Measurements from ENCODE around the gene AGBL1.
"Not testable (repeated sequence)": the region's sequence is repeated elsewhere in the genome, so short reads cannot be mapped to it uniquely, and the experiment has no call there.

The AGBL1 gene

DNA sequence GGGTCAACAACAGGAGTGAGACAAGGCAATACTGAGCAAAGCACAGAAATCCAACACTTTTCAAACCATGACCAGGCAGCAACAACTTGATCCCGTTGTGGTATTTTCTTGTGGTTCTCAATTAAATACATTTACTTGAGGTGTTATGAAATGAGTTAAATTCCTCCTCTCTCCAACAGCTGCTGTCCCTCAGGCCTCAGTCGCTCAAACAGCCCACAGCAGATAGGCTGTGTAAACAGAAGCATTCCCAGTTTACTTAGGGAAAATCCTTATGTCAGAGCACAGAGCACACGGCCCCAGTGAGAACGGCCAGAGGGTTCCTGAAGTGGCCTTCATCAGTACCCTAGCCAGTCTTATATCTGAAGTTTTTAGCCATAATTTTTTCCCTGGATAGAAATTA lies 359.9 kb downstream of the AGBL1 start:
- Mint-ChIP-seq H3K27me3 (no peaks in the 10 kb centered on the region), H3K4me3 (no peak overlapping the region), H3K27ac (no peak overlapping the region), H3K36me3 (ENCODE audit: low read depth) (no peaks in the 10 kb centered on the region), H3K9me3 (no peaks in the 10 kb centered on the region), H3K4me1 (ENCODE audit: low read depth) (no peaks in the 10 kb centered on the region)
- no peak for DNase-seq

GRCh38 chr15:86444527-86444926 lies 364.9 kb downstream of the AGBL1 start:
- no peaks in the 10 kb centered on the region for H3K27me3 Mint-ChIP-seq
- no peak for DNase-seq
- no peak overlapping the region for H3K4me3 Mint-ChIP-seq
- H3K4me1 Mint-ChIP-seq (ENCODE audit: low read depth), result no peaks in the 10 kb centered on the region
- no peaks in the 10 kb centered on the region for H3K36me3 Mint-ChIP-seq (ENCODE audit: low read depth)
- no peak overlapping the region for H3K27ac Mint-ChIP-seq
- no peaks in the 10 kb centered on the region for H3K9me3 Mint-ChIP-seq

GRCh38 chr15:86445579-86446252 lies 366.0 kb downstream of the AGBL1 start:
- no peak for DNase-seq
- Mint-ChIP-seq H3K4me1 (ENCODE audit: low read depth) (no peaks in the 10 kb centered on the region), H3K27me3 (no peaks in the 10 kb centered on the region), H3K9me3 (no peaks in the 10 kb centered on the region), H3K4me3 (no peak overlapping the region), H3K36me3 (ENCODE audit: low read depth) (no peaks in the 10 kb centered on the region), H3K27ac (no peak overlapping the region)

- DNase-seq, result no peak
- Mint-ChIP-seq H3K27me3 (no peaks in the 10 kb centered on the region), H3K4me3 (no peak overlapping the region), H3K9me3 (no peaks in the 10 kb centered on the region), H3K27ac (no peak overlapping the region), H3K4me1 (ENCODE audit: low read depth) (no peaks in the 10 kb centered on the region), H3K36me3 (ENCODE audit: low read depth) (no peaks in the 10 kb centered on the region)
Observed at GRCh38 chr15:86446253-86446640, 366.6 kb downstream of the AGBL1 start.

DNA sequence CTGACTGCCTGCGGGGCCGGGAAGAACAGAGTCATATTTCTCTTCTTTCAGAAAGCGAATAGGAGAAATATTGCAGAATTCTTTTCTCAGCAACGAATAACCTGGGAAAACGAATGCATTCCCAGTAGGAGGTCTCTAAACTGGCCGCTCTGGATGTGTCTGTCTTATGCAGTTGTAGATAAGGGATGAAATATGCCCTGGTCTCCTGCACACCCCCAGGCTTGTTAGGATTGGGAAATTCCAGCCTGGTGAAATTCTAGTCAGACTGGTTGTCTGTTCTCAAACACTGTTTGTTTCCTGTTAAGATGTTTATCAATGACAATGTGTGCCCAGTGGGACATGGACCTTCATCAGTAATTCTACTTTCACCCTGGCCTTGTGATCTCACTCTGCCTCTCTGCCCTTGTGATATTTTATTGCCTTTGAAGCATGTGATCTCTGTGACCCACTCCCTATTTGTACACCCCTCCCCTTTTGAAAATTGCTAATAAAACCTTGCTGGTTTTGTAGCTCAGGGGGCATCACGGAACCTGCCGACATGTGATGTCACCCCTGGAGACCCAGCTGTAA lies 385.9 kb downstream of the AGBL1 start:
- not testable (repeated sequence) for H3K27ac Mint-ChIP-seq; H3K4me1 Mint-ChIP-seq (ENCODE audit: low read depth); DNase-seq; H3K27me3 Mint-ChIP-seq; H3K36me3 Mint-ChIP-seq (ENCODE audit: low read depth); H3K4me3 Mint-ChIP-seq
- H3K9me3 Mint-ChIP-seq, result peaks cover 13% of the 10 kb centered on the region

DNA sequence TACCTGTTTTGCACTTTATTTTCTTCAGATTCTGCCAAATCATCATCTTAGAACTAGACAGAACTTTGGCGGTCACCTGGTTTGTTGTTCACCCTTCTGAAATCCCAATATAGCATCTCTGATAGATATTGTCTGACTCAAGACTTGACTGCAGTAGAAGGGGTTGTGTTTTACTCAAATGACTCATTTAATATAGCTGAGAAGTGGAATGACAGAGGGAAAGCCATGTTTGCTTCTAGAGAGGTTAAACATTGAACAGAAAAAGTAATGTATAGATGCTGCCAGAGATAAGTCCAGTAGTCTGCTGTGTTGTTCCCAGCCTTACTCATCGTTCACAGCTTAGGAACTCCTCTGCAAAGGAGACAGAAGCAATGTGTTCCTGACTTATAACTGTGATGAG lies 402.0 kb downstream of the AGBL1 start:
- no peak for DNase-seq
- peaks cover 3% of the 10 kb centered on the region for H3K4me1 Mint-ChIP-seq (ENCODE audit: low read depth)
- no peaks in the 10 kb centered on the region for H3K36me3 Mint-ChIP-seq (ENCODE audit: low read depth)
- no peak overlapping the region for H3K4me3 Mint-ChIP-seq
- peaks cover 3% of the 10 kb centered on the region for H3K9me3 Mint-ChIP-seq
- no peak overlapping the region for H3K27ac Mint-ChIP-seq
- H3K27me3 Mint-ChIP-seq, result no peaks in the 10 kb centered on the region

DNA sequence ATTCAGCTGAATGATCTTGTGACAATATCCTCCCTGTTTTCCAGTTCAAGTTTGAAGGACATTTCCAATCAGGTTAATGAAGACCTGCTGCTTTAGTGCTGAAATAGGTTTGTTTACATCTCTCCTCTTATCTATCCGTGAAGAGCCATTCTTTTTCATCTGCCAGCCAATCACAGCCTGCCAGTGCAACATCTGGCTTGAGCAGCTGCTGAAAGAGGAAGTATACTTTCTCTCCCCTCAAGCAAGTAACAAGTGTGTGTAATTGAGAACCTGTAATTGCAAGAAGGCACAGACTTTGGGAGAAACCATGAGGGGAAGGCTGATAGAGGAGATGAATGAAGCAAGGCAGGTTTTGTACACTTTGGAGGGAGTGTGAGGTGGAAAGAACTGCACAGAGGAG lies 404.3 kb downstream of the AGBL1 start:
- no peak for DNase-seq
- Mint-ChIP-seq H3K4me3 (no peak overlapping the region), H3K9me3 (peaks cover 3% of the 10 kb centered on the region), H3K36me3 (ENCODE audit: low read depth) (no peaks in the 10 kb centered on the region), H3K4me1 (ENCODE audit: low read depth) (peaks cover 3% of the 10 kb centered on the region), H3K27ac (no peak overlapping the region), H3K27me3 (no peaks in the 10 kb centered on the region)

- no peaks in the 10 kb centered on the region for H3K27me3 Mint-ChIP-seq
- H3K4me1 Mint-ChIP-seq (ENCODE audit: low read depth), result peaks cover 10% of the 10 kb centered on the region
- no peak for DNase-seq
Observed at GRCh38 chr15:86488046-86488445, 408.4 kb downstream of the AGBL1 start.

DNA sequence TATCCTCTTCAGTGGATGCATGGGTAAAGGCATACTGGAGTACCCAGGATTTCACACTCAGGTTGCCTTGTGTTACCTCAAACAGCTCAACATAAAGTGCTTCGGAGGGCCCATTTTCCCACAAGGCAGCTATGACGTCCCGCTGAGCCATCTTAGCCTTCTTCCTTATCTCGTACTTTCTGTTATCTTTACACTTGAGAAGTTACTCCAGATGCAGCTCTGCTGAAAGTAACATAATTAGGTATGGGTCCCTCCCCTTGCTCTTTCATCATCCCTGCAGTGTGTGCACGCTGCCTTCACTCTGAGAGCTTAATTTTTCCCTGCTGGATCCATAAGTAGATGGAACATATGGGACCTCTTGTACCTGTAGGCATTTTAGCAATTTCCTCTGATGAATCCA lies 410.3 kb downstream of the AGBL1 start:
- Mint-ChIP-seq H3K9me3 (no peaks in the 10 kb centered on the region), H3K27me3 (no peaks in the 10 kb centered on the region), H3K36me3 (ENCODE audit: low read depth) (no peaks in the 10 kb centered on the region), H3K4me3 (no peak overlapping the region), H3K4me1 (ENCODE audit: low read depth) (peaks cover 7% of the 10 kb centered on the region), H3K27ac (no peak overlapping the region)
- no peak for DNase-seq

More at GRCh38 chr15:86488046-86488445, 408.4 kb downstream of the AGBL1 start:
- Mint-ChIP-seq H3K27ac (no peak overlapping the region), H3K36me3 (ENCODE audit: low read depth) (no peaks in the 10 kb centered on the region), H3K4me3 (no peak overlapping the region), H3K9me3 (no peaks in the 10 kb centered on the region)

GRCh38 chr15:86491118-86491517 lies 411.4 kb downstream of the AGBL1 start:
- no peaks in the 10 kb centered on the region for H3K9me3 Mint-ChIP-seq
- peaks cover 7% of the 10 kb centered on the region for H3K4me1 Mint-ChIP-seq (ENCODE audit: low read depth)
- H3K27me3 Mint-ChIP-seq, result no peaks in the 10 kb centered on the region
- H3K36me3 Mint-ChIP-seq (ENCODE audit: low read depth), result no peaks in the 10 kb centered on the region
- H3K4me3 Mint-ChIP-seq, result no peak overlapping the region
- no peak for DNase-seq
- H3K27ac Mint-ChIP-seq, result no peak overlapping the region

- Mint-ChIP-seq H3K9me3 (no peaks in the 10 kb centered on the region), H3K27me3 (no peaks in the 10 kb centered on the region), H3K36me3 (ENCODE audit: low read depth) (no peaks in the 10 kb centered on the region)
Observed at GRCh38 chr15:86493884-86494283, 414.2 kb downstream of the AGBL1 start.

GRCh38 chr15:86494475-86494874 lies 414.8 kb downstream of the AGBL1 start:
- Mint-ChIP-seq H3K4me3 (no peak overlapping the region), H3K27ac (no peak overlapping the region), H3K36me3 (ENCODE audit: low read depth) (no peaks in the 10 kb centered on the region), H3K27me3 (no peaks in the 10 kb centered on the region), H3K4me1 (ENCODE audit: low read depth) (peaks cover 7% of the 10 kb centered on the region), H3K9me3 (no peaks in the 10 kb centered on the region)
- no peak for DNase-seq

More at GRCh38 chr15:86493884-86494283, 414.2 kb downstream of the AGBL1 start:
- no peak for DNase-seq
- Mint-ChIP-seq H3K4me1 (ENCODE audit: low read depth) (peaks cover 7% of the 10 kb centered on the region), H3K4me3 (no peak overlapping the region), H3K27ac (no peak overlapping the region)

DNA sequence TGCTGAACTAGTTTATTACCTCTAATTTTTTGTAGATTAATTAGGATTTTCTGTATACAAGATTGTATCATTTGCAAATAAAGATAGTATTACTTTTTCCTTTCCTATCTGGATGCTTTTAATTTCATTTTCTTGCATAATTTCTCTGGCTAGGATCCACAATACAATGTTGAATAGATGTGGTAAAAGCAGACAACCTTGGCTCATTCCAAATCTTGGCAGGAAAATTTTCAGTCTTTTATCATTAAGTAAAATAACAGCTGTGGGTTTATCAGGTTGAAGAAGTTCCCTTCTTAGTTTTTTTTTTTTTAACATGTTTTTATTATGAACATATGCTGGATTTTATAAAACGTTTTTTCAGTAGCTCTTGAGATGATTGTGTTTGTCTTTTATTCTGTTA lies 422.6 kb downstream of the AGBL1 start:
- no peaks in the 10 kb centered on the region for H3K4me1 Mint-ChIP-seq (ENCODE audit: low read depth)
- DNase-seq, result no peak
- no peak overlapping the region for H3K4me3 Mint-ChIP-seq
- H3K36me3 Mint-ChIP-seq (ENCODE audit: low read depth), result no peaks in the 10 kb centered on the region
- H3K27me3 Mint-ChIP-seq, result peaks cover 6% of the 10 kb centered on the region
- peaks cover 5% of the 10 kb centered on the region for H3K9me3 Mint-ChIP-seq
- no peak overlapping the region for H3K27ac Mint-ChIP-seq

GRCh38 chr15:86505951-86506350 lies 426.3 kb downstream of the AGBL1 start:
- Mint-ChIP-seq H3K4me3 (no peak overlapping the region), H3K9me3 (peaks cover 5% of the 10 kb centered on the region), H3K36me3 (ENCODE audit: low read depth) (no peaks in the 10 kb centered on the region), H3K27me3 (peaks cover 10% of the 10 kb centered on the region), H3K27ac (no peak overlapping the region), H3K4me1 (ENCODE audit: low read depth) (no peaks in the 10 kb centered on the region)
- DNase-seq, result no peak

- Mint-ChIP-seq H3K27ac (no peak overlapping the region), H3K4me1 (ENCODE audit: low read depth) (no peaks in the 10 kb centered on the region), H3K9me3 (peaks cover 5% of the 10 kb centered on the region), H3K27me3 (peaks cover 10% of the 10 kb centered on the region), H3K4me3 (no peak overlapping the region), H3K36me3 (ENCODE audit: low read depth) (no peaks in the 10 kb centered on the region)
- no peak for DNase-seq
Observed at GRCh38 chr15:86506401-86506800, 426.7 kb downstream of the AGBL1 start.

All from activated T-cell treated with anti-CD3 and anti-CD28 coated beads, Interleukin-2, amount 50 U/mL, for 24 hours (primary cell).